Measurements from ENCODE around the gene TSN. TPM values are rescaled to one million over a fixed set of nuclear protein-coding genes. Genes with fewer than 3 reads are reported as not detected.

Gene TSN
- total RNA-seq, 2 donors from 2014 or later: 71.5 to 79.8 TPM

GRCh38 chr2:121716126-121716525, 39.3 kb upstream of the TSN start:
- Mint-ChIP-seq H3K27me3 (ENCODE audit: insufficient read depth) (no peaks in the 10 kb centered on the region), H3K4me1 (no peaks in the 10 kb centered on the region), H3K4me3 (no peak overlapping the region), H3K27ac (no peak overlapping the region), H3K36me3 (ENCODE audit: low read depth) (no peaks in the 10 kb centered on the region), H3K9me3 (no peaks in the 10 kb centered on the region)
- Histone ChIP-seq H3K4me1 (ENCODE audit: control insufficient read depth, insufficient read depth, low read length) (no peaks in the 10 kb centered on the region), H3K9me3 (ENCODE audit: control insufficient read depth, low read length) (no peaks in the 10 kb centered on the region), H3K27ac (ENCODE audit: low read depth, low read length) (no peak overlapping the region), H3K27me3 (ENCODE audit: control insufficient read depth, insufficient read depth, low read length, poor library complexity, severe bottlenecking) (no peaks in the 10 kb centered on the region), H3K4me3 (ENCODE audit: low read length) (no peak overlapping the region), H3K36me3 (ENCODE audit: control insufficient read depth, insufficient read depth, low read length) (no peaks in the 10 kb centered on the region), H3K9ac (ENCODE audit: extremely low read depth, low read length, poor library complexity, severe bottlenecking) (no peak overlapping the region)
- DNase-seq: no peak
- WGBS, 2 experiments (ENCODE audit: insufficient coverage in 1 of 2, insufficient read length in 1 of 2): 100% methylated on average over 1 of the region's 1 CpG; no CpG with 5 or more reads in 1 of the 2 experiments
- TF ChIP-seq CTCF (conservative IDR thresholded peaks at IDR 0.05): no peak

GRCh38 chr2:121717529-121717928, 37.9 kb upstream of the TSN start:
- no peaks in the 10 kb centered on the region for H3K27me3 ChIP-seq (ENCODE audit: control insufficient read depth, insufficient read depth, low read length, poor library complexity, severe bottlenecking)
- H3K4me1 ChIP-seq (ENCODE audit: control insufficient read depth, insufficient read depth, low read length): no peaks in the 10 kb centered on the region
- Mint-ChIP-seq H3K36me3 (ENCODE audit: low read depth) (no peaks in the 10 kb centered on the region), H3K4me1 (no peaks in the 10 kb centered on the region), H3K9me3 (no peaks in the 10 kb centered on the region), H3K27ac (no peak overlapping the region), H3K4me3 (no peak overlapping the region), H3K27me3 (ENCODE audit: insufficient read depth) (no peaks in the 10 kb centered on the region)
- H3K36me3 ChIP-seq (ENCODE audit: control insufficient read depth, insufficient read depth, low read length): no peaks in the 10 kb centered on the region
- H3K27ac ChIP-seq (ENCODE audit: low read depth, low read length): no peak overlapping the region
- H3K9me3 ChIP-seq (ENCODE audit: control insufficient read depth, low read length): no peaks in the 10 kb centered on the region
- no peak overlapping the region for H3K4me3 ChIP-seq (ENCODE audit: low read length)
- no peak overlapping the region for H3K9ac ChIP-seq (ENCODE audit: extremely low read depth, low read length, poor library complexity, severe bottlenecking)
- 92 to 96% methylated on average over 6 of the region's 6 CpGs for WGBS, 2 experiments (ENCODE audit: insufficient coverage in 1 of 2, insufficient read length in 1 of 2)
- no peak for DNase-seq
- no peak for TF ChIP-seq CTCF (conservative IDR thresholded peaks at IDR 0.05)

GRCh38 chr2:121721926-121722325, 33.5 kb upstream of the TSN start:
- Histone ChIP-seq H3K4me3 (ENCODE audit: low read length) (no peak overlapping the region), H3K4me1 (ENCODE audit: control insufficient read depth, insufficient read depth, low read length) (no peaks in the 10 kb centered on the region), H3K36me3 (ENCODE audit: control insufficient read depth, insufficient read depth, low read length) (peaks cover 12% of the 10 kb centered on the region), H3K9me3 (ENCODE audit: control insufficient read depth, low read length) (no peaks in the 10 kb centered on the region), H3K27ac (ENCODE audit: low read depth, low read length) (no peak overlapping the region), H3K27me3 (ENCODE audit: control insufficient read depth, insufficient read depth, low read length, poor library complexity, severe bottlenecking) (no peaks in the 10 kb centered on the region), H3K9ac (ENCODE audit: extremely low read depth, low read length, poor library complexity, severe bottlenecking) (no peak overlapping the region)
- TF ChIP-seq CTCF (conservative IDR thresholded peaks at IDR 0.05): no peak
- no peaks in the 10 kb centered on the region for H3K4me1 Mint-ChIP-seq
- H3K27me3 Mint-ChIP-seq (ENCODE audit: insufficient read depth): no peaks in the 10 kb centered on the region
- H3K36me3 Mint-ChIP-seq (ENCODE audit: low read depth): peaks cover 6% of the 10 kb centered on the region
- H3K27ac Mint-ChIP-seq: no peak overlapping the region
- H3K4me3 Mint-ChIP-seq: no peak overlapping the region
- DNase-seq: no peak
- no peaks in the 10 kb centered on the region for H3K9me3 Mint-ChIP-seq
- WGBS, 2 experiments (ENCODE audit: insufficient coverage in 1 of 2, insufficient read length in 1 of 2): 94 to 95% methylated on average over 6 to 8 of the region's 8 CpGs
